AML-193 (cell line): Measurements from ENCODE around the gene UBD.
A peak's percentile ranks its signal among the peaks of the same experiment; 100 is the strongest.

Experiments used
- DNase-seq, 2 experiments: peaks; one replicate each; lab custom pipeline; 2025; lab: John Stamatoyannopoulos, UW

UBD gene

GRCh38 chr6:29559524-29560287 is at the start of gene UBD:
Gene UBD (minus strand): TSS chr6:29559732. CDS start chr6:29559701, 31 bp downstream.
- no peak for DNase-seq

GRCh38 chr6:29608131-29608530 is 48.6 kb upstream of the UBD start:
- DNase-seq: no peak

- DNase-seq: no peak
Measured at GRCh38 chr6:29603930-29604329, 44.4 kb upstream of the UBD start.

- DNase-seq: no peak
Measured at GRCh38 chr6:29603456-29603855, 43.9 kb upstream of the UBD start.

- peak; percentile 25 to 29 for DNase-seq
Measured at GRCh38 chr6:29602564-29603361, 43.2 kb upstream of the UBD start.

GRCh38 chr6:29598172-29598747 is 38.7 kb upstream of the UBD start:
- DNase-seq: no peak

GRCh38 chr6:29597184-29597583 is 37.7 kb upstream of the UBD start:
- DNase-seq: no peak

- DNase-seq: no peak
Measured at GRCh38 chr6:29596381-29596900, 36.9 kb upstream of the UBD start.

GRCh38 chr6:29593199-29593855 is 33.8 kb upstream of the UBD start:
- no peak for DNase-seq

- no peak for DNase-seq
Measured at GRCh38 chr6:29591677-29592076, 32.1 kb upstream of the UBD start.

GRCh38 chr6:29590218-29590808 is 30.8 kb upstream of the UBD start:
- DNase-seq: no peak

- DNase-seq: peak; percentile 39 to 40
Measured at GRCh38 chr6:29589423-29590048, 30.0 kb upstream of the UBD start.

- DNase-seq: no peak
Measured at GRCh38 chr6:29584821-29585220, 25.3 kb upstream of the UBD start, which contains the start of gene OR2H2. Gene OR2H2 (plus strand): TSS chr6:29585121. CDS start chr6:29587945, 2,824 bp downstream.

GRCh38 chr6:29577544-29577943 is 18.0 kb upstream of the UBD start:
- no peak for DNase-seq

GRCh38 chr6:29576056-29576455 is 16.5 kb upstream of the UBD start:
- no peak for DNase-seq

GRCh38 chr6:29567991-29568390 is 8.5 kb upstream of the UBD start:
- DNase-seq: no peak

GRCh38 chr6:29567541-29567940 is 8.0 kb upstream of the UBD start:
- DNase-seq: no peak

- no peak for DNase-seq
Measured at GRCh38 chr6:29566856-29567255, 7.3 kb upstream of the UBD start.

GRCh38 chr6:29564875-29565274 is 5.3 kb upstream of the UBD start:
- no peak for DNase-seq

- no peak for DNase-seq
Measured at GRCh38 chr6:29563435-29563965, 4.0 kb upstream of the UBD start.

GRCh38 chr6:29561606-29562181 is 2.2 kb upstream of the UBD start:
- DNase-seq: no peak
